RWPE2 (cell line): ENCODE data around the gene SPATA20.
A peak's percentile ranks its signal among the peaks of the same experiment; 100 is the strongest.

Source experiments
- ATAC-seq: fragments of 200-7000 bp; cut with Tn5 transposase; 3 replicates; pipeline ENCODE4 v1.9.1; 2021; ENCODE audit warnings: low read depth
- DNase-seq: peaks from one replicate; pipeline ENCODE4 v3.0.0-alpha.2; 2020; ENCODE audit warnings: low spot score
- H3K27ac ChIP-seq: fragments of 450-650 bp; 2 replicates; pipeline ENCODE4 v1.5.1; 2017; ENCODE audit warnings: mild to moderate bottlenecking; ENCODE audit not compliant: poor library complexity, severe bottlenecking
- H3K27me3 ChIP-seq: fragments of 250-450 bp; sonication (Bioruptor Pico); 2 replicates; pipeline ENCODE4 v1.5.1; 2021; ENCODE audit warnings: mild to moderate bottlenecking, moderate library complexity; ENCODE audit not compliant: insufficient read depth, poor library complexity, severe bottlenecking
- H3K36me3 ChIP-seq: fragments of 250-450 bp; sonication (Bioruptor Pico); 2 replicates; pipeline ENCODE4 v1.5.1; 2020; ENCODE audit warnings: low read depth, mild to moderate bottlenecking, moderate library complexity
- H3K4me1 ChIP-seq: fragments of 250-450 bp; sonication (Bioruptor Pico); 2 replicates; pipeline ENCODE4 v1.5.1; 2021; ENCODE audit warnings: mild to moderate bottlenecking, moderate library complexity; ENCODE audit not compliant: insufficient read depth, poor library complexity, severe bottlenecking
- H3K4me3 ChIP-seq: fragments of 250-450 bp; sonication (Bioruptor Pico); 2 replicates; pipeline ENCODE4 v1.5.1; 2021; ENCODE audit warnings: mild to moderate bottlenecking, moderate library complexity; ENCODE audit not compliant: severe bottlenecking
- H3K9me3 ChIP-seq: fragments of 250-450 bp; sonication (Bioruptor Pico); 2 replicates; pipeline ENCODE4 v1.5.1; 2021; ENCODE audit warnings: mild to moderate bottlenecking, moderate library complexity; ENCODE audit not compliant: severe bottlenecking
- CTCF ChIP-seq: fragments of 450-650 bp; IDR thresholded peaks from one replicate; pipeline ENCODE4 v1.5.1; 2017; ENCODE audit warnings: mild to moderate bottlenecking, moderate library complexity; ENCODE audit not compliant: poor library complexity, severe bottlenecking

The SPATA20 gene

GRCh38 chr17:50541402-50541715 lies 5.6 kb upstream of the SPATA20 start:
- no peak for ATAC-seq
- H3K27ac ChIP-seq = peak overlapping the region; percentile 61
- H3K4me1 ChIP-seq = peaks cover 25% of the 10 kb centered on the region
- H3K27me3 ChIP-seq = no peaks in the 10 kb centered on the region
- no peaks in the 10 kb centered on the region for H3K9me3 ChIP-seq
- TF ChIP-seq CTCF = no peak
- H3K36me3 ChIP-seq = peaks cover 34% of the 10 kb centered on the region
- DNase-seq = no peak
- peak overlapping the region; percentile 21 for H3K4me3 ChIP-seq

GRCh38 chr17:50541716-50542688 lies 5.0 kb upstream of the SPATA20 start:
- DNase-seq (peak; percentile 86), ATAC-seq (peak; percentile 62)
- Histone ChIP-seq H3K9me3 (no peaks in the 10 kb centered on the region), H3K36me3 (peaks cover 27% of the 10 kb centered on the region), H3K4me3 (peak overlapping the region; percentile 21), H3K4me1 (peaks cover 25% of the 10 kb centered on the region), H3K27me3 (no peaks in the 10 kb centered on the region), H3K27ac (peak overlapping the region; percentile 61)
- TF ChIP-seq CTCF = peak; percentile 17

GRCh38 chr17:50542795-50543774 lies 3.9 kb upstream of the SPATA20 start:
- H3K36me3 ChIP-seq = peaks cover 18% of the 10 kb centered on the region
- H3K4me1 ChIP-seq = peaks cover 25% of the 10 kb centered on the region
- TF ChIP-seq CTCF = no peak
- H3K4me3 ChIP-seq = no peak overlapping the region
- peak overlapping the region; percentile 61 for H3K27ac ChIP-seq
- no peak for ATAC-seq
- DNase-seq = peak; percentile 52
- no peaks in the 10 kb centered on the region for H3K27me3 ChIP-seq
- H3K9me3 ChIP-seq = no peaks in the 10 kb centered on the region

- Histone ChIP-seq H3K27me3 (no peaks in the 10 kb centered on the region), H3K36me3 (peaks cover 12% of the 10 kb centered on the region), H3K4me1 (peaks cover 22% of the 10 kb centered on the region), H3K27ac (no peak overlapping the region), H3K4me3 (no peak overlapping the region), H3K9me3 (no peaks in the 10 kb centered on the region)
- no peak for TF ChIP-seq CTCF
- no peak for DNase-seq
- no peak for ATAC-seq
Measured at GRCh38 chr17:50544516-50544915, 2.5 kb upstream of the SPATA20 start.
